ENCODE results near the gene NEK6.

Gene NEK6

DNA sequence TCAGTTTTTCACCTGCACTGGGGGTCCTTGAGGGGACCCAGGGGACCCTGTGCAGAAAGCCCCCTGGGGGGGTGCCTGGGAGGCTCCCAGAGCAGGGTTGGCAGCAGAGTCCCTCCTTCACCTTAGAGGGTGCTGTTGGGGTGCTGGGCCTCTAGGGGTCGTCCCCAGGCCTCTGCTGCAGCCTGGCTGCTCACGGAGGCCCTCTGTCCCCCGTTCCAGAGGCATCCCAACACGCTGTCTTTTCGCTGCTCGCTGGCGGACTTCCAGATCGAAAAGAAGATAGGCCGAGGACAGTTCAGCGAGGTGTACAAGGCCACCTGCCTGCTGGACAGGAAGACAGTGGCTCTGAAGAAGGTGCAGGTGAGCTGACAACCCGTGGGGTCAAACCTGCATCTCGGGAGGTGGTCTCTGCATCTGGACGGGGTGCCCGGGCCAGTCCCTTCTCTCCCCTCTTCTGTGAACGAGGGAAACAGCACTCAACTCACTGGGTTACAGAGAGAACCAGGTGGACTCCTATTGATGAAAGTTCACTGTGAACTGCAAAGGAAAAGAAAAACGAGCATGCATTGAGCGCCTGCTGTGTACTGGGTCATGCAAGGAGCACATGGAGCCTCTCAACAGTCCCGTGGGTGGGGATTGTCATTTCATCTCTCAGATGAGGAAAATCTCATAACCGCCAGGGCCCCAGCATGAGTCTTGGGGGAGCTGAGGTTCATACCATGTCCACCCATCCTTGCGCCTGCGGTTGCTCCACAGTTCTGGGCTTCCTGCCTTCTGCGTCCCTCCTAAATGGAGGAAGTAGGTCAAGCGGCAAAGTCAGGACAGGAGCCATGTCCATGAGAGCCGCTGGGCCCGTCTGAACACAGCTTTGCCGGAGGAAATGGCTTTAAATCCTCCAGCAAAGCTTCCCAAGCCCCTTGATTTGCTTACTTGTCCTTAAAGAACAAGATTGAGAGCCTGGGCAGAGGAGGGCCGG, 54.8 kb downstream of the NEK6 start:
- in situ Hi-C loops (cut with HindIII; ENCODE audit: low sequenced_read_pairs) = no loop called here

DNA sequence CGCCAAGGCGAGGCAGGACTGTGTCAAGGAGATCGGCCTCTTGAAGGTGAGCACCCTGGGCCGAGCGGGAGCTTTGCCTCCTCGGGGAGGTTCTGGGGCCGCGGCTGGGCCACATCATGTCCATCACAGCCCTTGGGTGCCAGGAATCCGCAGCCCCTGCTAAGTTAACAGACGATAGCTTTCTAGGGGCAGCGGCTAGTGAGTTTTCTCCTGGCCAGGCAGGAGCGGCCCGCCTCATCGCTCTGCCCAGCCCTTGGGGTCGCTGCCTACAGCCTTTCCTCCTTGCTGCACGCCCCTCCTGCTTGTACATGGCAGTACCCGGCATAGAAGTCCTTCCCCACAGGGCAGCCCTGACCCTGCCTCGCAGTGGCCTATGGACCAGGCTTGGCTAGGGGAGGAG, 56.2 kb downstream of the NEK6 start:
- in situ Hi-C loops (cut with HindIII; ENCODE audit: low sequenced_read_pairs) = no loop called here

DNA sequence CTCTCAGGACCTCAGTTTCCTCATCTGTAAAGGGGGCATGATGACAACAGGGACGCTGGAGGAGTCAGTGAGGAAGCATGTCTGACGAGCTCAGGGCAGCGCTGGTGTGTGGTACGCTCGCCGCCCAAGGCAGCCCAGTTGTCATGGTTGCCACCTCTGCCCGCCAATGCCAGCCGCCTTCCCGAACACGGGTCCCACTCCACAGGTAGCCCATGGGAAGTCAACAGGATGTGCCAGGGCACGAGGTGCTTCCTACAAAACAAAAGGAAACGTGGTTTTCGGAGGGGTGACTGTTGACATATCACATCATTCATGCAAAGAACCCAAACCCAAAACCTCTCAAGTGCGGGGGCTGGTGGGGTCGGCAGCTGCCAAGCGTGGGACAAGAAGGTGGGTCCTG, 58.1 kb downstream of the NEK6 start:
- in situ Hi-C loops (cut with HindIII; ENCODE audit: low sequenced_read_pairs) = no loop called here

DNA sequence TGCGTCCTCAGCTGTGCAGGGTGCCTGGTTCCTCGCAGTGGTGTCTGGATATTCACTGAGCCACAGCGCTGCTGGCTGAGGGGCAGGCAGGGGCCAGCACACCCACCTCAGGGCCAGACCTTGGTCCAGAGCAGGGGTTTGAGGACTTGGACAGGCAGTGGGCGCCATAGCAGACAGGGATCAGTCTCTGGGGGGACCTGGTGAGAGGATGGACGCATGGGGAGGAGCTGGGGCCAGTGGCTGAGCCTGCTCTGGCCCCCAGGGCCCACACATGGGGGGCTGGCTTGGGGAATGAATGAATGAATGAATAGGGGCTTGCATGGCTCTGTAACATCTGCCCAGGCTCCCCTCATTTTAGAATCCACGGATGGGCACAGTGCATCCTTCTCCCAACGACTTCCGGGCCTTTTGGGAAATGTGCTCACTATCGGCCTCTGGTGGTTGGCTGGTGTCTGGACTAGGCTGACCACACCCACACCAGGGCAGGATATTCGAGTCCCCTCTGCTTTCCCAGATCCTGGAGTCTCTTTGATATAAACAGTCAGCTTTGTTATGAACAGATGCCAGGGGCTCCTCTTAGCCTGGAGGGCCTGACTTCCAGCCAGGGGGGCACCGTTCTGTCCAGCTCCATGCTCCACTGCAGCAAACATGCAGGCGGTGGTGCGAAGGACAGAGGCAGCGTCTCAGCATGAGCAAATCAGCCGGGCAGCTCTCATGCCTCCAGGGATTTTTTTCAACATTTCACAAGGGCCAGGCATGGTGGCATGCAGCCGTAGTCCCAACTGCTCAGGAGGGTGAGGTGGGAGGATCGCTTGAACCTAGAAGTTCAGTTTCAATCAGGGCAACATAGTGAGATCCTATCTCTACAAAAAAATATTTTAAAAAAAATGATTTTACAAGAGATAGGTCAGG, 62.6 kb downstream of the NEK6 start:
- in situ Hi-C loops (cut with HindIII; ENCODE audit: low sequenced_read_pairs) = no loop called here

DNA sequence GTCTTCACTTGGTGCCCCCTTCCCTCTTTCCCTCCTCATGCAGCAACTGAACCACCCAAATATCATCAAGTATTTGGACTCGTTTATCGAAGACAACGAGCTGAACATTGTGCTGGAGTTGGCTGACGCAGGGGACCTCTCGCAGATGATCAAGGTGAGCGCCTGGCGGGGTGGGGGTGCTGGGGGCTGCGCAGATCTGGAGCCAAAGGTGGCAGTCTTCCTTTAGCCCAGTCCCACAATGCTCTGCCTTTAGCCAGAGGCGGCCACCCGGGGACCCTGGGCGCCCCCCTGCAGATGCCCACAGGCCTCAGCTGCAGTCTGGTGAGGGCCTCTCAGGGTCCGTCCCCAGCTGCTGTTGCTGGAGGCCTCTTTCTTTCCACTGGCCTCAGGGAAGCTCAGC, 63.7 kb downstream of the NEK6 start:
- in situ Hi-C loops (cut with HindIII; ENCODE audit: low sequenced_read_pairs) = no loop called here

DNA sequence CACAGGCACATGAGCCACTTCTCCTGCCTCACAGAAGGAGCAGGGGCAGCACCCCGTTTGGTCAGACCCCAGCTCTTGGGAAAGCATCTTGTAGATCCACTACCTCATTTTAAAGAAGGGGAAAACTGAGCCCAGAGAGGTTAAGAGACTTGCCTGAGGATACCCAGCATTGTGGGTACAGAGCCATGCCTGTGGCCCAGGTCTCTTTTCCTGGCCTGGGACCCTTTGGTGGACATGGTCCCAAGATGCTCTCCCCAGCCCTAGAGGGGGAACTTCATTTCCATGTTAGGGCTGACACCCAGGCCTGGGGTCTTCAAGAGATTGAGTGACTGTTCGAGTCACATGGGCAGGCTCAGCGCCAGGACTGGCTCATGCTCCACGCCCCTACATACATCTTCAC, 64.2 kb downstream of the NEK6 start:
- in situ Hi-C loops (cut with HindIII; ENCODE audit: low sequenced_read_pairs) = no loop called here

DNA sequence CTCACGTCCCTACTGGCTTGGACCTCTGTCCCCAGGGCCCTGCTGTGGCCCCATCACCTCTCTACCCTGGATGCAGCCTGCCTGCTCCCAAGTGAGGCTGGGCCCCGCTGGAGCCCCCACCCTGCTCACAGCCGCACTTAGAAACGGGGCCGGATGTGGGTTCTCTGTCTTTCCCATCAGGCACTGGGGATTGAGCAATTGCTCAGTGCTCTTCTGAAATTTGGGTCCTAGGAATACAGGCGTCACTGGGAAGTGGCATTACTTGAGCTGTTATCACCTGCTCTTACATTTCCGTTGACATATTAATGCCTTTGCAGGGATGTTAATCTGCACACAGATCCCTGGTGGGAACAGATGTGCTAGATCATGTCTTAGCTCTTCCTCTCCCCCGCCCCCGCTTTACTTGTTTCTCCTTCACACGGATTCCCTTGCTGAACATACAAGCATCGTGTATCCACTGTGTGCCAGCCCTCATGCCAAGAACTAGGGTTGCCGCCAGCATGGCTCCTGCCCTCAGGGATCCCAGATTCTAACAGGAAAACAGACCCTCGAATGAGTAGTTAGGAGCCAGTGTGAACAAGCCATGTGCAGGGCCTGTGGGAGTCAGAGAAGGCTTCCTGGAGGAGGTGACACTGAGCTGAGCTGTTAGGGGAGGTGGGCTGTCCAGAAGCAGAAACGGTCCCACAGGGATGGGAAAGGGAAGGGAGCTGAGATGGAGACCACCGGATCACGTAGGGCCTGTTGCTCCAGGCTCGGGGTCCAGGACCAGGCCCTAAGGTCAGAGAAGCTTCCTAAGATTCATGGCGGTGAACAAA, 65.1 kb downstream of the NEK6 start:
- in situ Hi-C loops (cut with HindIII; ENCODE audit: low sequenced_read_pairs) = no loop called here

DNA sequence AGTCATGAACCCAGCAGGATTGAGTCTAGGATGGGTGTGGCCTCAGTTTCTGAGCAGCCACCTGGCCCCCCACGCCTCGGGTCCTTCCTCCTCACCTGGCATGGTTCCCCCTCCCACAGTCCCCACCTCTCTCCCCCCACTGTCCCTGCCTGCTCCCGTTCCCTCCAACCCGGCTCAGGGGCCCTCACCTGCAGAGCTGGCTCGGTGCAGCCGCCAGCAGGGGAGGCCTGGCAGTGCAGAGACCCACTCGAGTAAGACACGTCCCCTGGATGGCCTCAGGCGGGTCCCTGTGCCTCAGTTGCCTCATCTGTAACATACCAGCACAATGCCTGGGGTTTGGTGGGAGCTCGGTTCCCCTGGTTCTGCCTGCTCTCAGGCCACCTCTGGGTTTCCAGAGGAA, 66.2 kb downstream of the NEK6 start:
- in situ Hi-C loops (cut with HindIII; ENCODE audit: low sequenced_read_pairs) = no loop called here

DNA sequence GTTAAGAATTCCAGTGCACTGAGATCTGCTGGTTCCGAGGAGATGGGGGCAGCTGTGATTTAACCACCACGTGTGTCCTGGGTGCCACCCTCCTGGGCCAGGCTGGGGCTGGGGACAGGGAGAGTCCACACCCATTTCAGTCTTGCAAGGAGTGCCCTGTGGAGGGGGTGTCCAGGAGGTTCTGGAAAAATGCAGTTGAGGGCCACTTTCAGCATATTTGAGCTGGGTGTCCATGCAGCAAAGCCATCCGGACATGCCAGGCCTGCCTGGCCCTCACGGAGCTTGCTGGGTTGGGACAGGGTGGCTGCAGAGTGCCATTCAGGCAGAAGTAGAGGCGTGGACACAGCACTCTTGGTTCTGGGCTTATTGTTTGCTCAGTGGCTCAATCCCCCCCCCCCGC, 68.1 kb downstream of the NEK6 start:
- in situ Hi-C loops (cut with HindIII; ENCODE audit: low sequenced_read_pairs) = no loop called here

DNA sequence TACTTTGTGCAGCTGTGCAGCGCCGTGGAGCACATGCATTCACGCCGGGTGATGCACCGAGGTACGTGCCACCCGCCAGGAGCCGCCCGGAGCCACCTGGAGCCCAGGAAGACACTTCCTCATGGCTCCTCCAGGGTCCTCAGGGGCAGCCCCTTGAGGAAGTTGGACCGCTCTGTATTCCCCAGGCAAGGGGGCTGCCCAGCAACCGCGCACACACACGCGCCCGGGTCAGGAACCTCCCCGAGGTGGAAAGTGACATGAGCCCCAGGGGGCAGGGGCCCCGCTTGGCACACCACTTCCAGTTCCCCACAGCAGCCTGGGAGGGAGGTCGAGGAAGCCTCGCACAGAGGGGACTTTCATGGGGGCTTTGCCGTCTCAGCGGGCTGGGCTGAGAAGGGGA, 68.6 kb downstream of the NEK6 start:
- in situ Hi-C loops (cut with HindIII; ENCODE audit: low sequenced_read_pairs) = no loop called here

DNA sequence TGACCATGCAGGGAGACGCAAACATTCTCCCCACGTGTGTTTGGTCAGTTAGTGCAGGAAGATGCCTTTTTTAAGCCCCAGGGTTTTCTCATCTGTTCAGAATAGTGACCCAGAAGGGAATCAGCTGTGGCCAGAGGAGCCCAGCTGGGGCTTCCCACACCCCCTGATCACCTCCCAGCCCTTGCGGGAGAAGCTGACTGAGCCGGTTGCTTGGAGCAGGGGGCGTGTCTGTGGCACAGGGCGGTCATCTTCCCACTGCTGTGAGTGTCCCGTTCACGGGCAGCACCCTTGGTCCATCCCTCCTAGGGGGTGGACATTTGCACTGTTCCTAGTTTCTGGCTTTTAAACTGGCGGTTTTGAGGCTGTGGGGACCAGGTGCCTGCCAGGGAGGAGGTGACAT, 69.7 kb downstream of the NEK6 start:
- in situ Hi-C loops (cut with HindIII; ENCODE audit: low sequenced_read_pairs) = no loop called here

DNA sequence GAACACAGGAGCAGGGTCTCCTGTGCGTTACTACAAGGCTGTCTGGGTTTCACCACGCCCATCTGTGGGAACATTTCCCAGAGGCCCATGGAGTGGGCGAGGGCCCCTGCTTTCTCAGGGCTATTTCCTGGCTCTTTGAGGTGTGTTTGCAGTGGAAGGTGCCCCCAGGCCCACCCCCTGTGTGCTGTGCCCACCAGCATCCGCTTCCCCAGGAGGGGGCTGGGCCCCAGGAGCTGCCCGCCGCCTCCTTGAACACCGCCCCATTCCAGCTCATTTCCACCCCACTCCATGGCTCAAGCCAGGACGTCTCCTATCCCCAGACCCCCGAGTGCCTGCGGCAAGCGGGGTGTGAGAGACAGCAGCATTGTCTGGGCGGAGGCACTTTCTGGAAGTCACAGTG, 70.5 kb downstream of the NEK6 start:
- in situ Hi-C loops (cut with HindIII; ENCODE audit: low sequenced_read_pairs) = no loop called here

DNA sequence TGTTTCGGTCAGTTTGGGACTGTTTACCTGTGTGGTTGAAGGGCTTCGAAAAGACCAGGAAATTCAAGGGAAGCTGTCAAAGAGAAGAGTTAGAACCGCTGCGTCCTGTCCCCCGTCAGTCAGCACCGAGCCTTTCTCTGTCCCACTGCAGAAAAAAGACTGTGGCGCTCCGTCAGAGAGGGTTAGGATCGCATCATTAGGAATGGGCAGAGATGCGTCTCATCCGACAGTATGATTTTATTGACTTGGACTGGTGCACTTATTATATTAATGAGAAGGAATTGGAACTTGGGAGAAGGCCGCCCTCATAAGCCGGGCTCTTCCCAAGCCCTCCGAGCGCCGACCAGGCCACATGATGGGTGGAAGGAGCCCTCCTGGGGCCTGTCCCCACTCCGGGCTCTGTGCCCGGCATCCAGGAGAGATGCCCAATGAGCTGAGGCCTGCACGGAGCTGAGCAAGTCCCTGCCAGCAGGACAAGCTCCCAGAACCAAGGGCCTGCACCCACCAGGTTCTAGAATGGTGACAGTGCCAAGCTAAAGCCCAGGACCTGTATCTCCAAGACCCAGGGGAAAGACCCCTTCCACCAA, 71.5 kb downstream of the NEK6 start:
- in situ Hi-C loops (cut with HindIII; ENCODE audit: low sequenced_read_pairs) = no loop called here

DNA sequence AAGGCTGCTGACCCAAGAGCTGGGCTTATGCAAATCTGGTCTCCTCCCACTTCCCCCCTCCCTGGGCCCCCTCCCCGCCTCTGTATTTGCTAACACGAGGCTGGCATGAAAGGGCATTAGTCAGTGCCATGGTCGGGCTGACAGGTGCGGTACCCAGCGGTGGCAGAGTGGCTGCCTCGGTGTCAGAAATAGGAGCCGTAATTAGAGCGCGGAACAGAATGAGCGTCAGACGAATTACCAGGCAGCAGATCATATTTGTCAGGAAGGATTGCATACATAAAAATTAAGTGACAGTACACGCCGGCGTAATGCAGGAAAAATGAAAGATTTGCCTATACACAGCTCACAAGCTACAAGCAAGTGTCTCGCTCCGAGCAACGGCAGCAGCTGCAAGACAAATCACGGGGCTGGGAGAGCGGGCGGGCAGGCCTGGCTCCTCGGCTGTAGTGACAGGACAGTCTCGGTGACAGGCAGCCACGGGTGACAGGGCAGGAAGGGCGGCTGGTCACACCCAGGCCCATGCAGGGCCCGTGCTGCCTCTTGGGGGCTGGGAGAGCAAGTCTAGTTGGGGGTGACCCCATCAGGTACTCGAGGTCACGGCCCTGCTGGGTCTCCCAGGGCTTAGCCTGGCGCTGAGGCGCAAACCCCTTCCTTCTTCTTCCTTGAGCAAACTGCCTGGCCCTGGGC, 72.4 kb downstream of the NEK6 start:
- in situ Hi-C loops (cut with HindIII; ENCODE audit: low sequenced_read_pairs) = no loop called here

DNA sequence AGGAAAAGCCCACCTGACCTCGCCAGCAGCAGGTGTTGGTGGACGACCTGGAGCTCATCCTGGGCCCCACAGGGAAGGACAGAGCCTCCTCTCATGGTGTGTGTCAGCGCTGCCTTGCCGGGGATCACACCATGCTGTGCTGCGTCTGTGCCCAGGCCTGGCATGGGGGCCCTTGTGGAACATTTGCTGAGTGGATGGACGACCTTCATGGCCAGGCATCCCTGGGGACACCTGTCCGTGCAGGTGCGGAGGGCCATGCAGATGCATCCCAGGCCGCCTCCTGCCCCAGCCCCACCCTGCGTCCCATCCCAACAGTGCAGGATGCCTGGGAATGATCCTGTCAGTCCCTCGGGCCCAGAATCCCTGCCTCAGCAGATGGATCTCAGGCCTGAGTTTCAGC, 73.8 kb downstream of the NEK6 start:
- in situ Hi-C loops (cut with HindIII; ENCODE audit: low sequenced_read_pairs) = no loop called here

DNA sequence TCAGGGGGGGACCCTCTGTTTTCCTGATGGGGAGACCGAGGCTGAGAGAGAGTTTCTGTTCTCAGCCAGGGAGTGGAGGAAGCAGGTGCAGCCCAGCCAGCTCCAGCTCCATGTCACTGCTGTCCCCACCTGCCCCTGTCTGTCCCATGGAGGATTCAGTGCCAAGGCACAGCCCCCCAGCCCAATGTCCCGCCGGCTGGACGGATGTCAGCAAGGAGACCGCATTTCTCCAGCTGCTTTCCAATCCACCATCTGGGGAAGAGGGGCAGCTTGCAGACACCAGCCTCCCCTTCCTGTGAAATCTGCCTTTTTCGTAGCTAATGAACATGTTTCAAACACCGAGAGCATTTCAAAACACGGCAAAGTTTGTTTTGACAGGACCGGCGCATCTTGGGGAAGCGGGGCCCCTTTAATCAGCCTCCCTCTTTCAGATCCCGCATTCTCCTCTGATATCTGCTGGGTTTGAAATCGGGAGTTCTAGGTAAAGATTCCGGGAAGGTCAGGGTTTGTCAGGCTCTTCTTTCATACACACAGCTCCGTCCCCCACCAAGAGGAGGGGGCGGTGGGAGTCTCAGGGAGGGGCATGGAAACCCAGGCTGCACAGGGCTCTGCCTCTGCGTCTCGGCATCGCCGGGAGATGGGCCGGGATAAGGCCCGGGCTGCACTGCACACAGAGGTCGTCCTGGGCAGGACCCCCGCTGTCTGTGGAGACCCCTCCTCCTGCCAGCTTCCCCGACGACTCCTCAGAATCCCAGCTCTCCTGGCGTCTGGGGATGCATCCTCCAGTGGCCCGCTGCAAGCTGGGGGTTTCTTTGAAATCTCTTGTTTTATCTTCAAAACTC, 74.8 kb downstream of the NEK6 start:
- in situ Hi-C loops (cut with HindIII; ENCODE audit: low sequenced_read_pairs) = no loop called here

DNA sequence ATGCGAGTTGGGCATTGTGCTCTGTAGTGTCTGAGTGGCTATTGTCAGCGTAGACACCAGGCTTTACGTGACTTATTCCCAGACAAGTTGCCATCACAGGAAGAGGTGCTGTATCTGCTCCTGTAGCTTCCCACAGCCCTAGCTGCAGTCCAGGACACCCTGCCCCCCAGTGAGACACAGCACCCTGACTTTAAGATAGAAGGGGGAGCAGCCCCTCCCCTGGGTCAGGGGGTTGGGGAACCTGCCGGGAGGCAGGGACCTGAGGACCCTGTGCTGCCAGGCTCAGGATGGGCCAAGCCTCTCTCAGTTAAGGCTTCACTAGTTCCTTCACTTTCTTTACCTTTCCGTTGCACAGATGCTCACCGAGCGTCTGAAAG, 75.4 kb downstream of the NEK6 start:
- in situ Hi-C loops (cut with HindIII; ENCODE audit: low sequenced_read_pairs) = no loop called here

DNA sequence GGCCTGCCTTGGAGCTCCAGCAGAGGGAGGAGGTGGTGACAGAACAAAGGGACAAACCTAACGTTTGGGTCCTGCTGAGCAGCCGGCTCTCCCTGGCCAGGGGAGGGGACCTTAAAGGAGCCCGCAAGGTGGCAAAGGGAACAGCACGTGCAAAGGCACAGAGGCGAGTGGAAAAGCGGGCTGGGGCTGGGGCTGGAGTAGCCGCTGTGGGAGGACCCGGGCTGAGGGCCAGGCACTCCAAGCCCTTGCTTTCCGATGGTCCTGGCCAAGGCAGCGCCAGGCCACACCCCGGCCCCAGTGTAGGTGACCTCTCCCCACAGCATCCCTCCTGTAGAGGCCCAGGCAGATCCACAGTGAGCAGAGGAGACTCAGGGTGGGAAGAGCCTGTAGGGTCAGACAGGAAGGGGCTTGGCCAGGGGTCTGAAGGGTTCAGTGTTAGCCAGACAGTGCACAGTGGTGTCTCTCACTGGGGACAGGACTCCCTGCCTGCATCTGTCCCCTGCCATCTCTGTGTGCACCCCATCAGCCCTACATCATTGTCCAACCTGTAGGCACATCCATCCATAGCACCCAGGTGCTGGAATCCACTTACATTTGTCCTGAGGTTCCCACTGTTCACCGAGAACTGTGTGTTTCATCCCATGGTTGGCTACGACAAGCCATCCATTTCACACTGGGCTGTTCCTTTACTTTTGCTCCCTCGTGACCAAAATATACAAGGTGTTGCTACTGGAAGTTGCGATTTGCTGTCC, 77.0 kb downstream of the NEK6 start:
- in situ Hi-C loops (cut with HindIII; ENCODE audit: low sequenced_read_pairs) = no loop called here

DNA sequence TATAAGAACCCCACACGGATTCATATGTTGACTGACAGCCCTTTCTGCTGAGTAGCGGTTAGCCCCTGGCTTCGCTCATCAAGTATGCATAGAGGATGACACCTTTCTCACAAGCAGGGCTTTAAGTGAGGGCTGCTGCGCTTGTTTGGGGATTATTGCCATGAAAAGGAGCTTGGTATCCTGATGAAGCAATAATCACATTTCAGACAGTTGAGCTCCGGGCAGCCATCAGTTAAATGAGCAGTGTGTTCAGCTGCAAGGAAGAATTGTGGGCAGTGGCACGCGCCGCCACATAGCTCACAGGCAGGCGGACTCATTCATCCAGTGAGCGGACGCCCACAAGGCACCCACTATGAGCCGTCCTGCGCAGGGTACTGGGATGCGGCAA, 77.6 kb downstream of the NEK6 start:
- in situ Hi-C loops (cut with HindIII; ENCODE audit: low sequenced_read_pairs) = no loop called here
